NCI-H748 treated with DMSO at 0.1 percent for 48 hours (cell line): ENCODE measurements around the gene TTI1.
"Not testable (repeated sequence)": the region's sequence is repeated elsewhere in the genome, so short reads cannot be mapped to it uniquely, and the experiment has no call there.

Experiments used
- DNase-seq: peaks from one replicate; lab custom pipeline; 2025; lab: John Stamatoyannopoulos, UW

TTI1 gene

DNA sequence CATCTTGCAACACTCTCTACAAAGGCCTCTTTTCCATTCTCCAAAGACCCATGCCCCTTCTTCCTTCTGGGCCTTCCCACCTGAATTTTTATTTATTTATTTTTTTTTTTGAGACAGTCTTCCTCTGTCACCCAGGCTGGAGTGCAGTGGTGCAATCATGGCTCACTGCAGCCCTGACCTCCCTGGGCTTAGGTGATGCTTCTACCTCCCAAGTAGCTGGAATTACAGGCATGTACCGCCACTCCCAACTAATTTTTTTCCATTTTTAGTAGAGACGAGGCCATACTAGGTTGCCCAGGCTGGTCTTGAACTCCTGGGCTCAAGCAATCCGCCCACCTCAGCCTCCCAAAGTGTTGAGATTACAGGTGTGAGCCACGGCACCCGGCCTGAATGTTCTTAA lies 23.8 kb downstream of the TTI1 start:
- DNase-seq: not testable (repeated sequence)

DNA sequence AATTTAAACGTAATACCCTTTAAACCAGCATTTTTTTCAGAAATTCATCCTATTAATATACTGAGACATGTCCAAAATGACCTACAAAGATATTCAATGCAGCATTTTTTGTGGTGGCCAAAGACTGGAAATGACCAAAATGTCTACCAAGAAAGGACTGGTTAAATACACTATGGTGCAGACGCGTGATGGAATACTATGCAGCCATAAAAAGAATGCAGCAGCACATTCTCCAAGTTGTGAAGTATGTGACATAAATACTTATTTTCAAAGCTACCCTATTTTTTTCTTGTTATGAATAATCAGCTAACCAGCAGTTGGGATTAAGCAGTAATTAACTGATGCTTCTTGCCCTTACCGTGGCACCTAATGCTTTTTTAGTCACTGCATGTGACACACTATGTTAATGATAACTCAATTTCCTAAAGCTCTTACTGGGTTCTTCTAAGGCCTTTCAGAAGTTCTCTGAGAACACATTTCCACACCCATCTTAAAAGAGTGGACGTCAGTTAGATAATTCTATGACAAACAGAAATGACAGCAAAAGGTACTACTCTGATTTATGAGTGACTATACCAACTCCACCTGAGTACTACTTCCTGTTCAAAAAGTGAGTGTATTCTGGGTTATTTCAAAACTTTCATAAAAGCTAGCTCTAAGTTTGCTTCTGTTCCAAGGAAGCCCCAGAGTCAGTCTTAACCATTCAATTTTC lies 24.9 kb downstream of the TTI1 start:
- DNase-seq: no peak

GRCh38 chr20:38007526-38007925 lies 25.7 kb downstream of the TTI1 start:
- no peak for DNase-seq

GRCh38 chr20:38005903-38006302 lies 27.4 kb downstream of the TTI1 start:
- DNase-seq: no peak

DNA sequence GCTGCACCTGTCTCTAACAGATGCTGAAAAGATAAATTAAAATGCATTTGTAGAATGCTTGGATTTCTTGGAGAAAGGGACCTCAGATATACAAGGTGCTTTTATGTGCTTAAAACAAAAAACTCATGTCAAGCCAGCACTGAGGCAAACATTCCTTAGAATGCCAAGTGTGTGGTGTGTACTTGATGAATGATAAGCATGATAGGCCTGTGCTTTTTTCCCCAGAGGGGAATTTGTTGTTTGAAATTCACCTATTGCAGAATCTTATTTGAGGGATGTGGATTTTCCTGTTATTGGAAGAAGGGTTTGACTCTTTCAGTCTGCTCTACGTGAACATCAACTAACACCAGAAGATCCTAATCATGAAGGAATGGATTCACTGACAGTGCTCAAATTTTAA lies 28.8 kb downstream of the TTI1 start:
- DNase-seq: no peak

DNA sequence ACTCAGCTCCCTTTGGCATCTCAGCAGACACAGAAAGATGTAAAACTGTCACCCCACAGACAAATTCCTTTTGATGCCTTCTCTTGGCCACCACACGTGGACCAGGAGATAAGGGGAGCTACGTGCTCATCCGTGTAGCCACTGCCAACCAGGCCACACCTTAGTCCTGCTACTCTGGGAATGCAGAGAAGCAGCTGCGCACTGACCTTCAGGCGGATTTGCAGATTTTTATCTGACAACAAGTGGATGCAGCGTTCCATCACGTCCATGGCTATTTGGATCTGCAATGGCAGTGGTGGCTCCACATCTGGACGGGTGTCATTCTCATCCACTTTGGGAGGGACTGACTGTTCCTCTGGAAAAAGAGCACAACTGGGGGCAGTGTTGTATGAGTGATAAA lies 30.8 kb downstream of the TTI1 start:
- no peak for DNase-seq

DNA sequence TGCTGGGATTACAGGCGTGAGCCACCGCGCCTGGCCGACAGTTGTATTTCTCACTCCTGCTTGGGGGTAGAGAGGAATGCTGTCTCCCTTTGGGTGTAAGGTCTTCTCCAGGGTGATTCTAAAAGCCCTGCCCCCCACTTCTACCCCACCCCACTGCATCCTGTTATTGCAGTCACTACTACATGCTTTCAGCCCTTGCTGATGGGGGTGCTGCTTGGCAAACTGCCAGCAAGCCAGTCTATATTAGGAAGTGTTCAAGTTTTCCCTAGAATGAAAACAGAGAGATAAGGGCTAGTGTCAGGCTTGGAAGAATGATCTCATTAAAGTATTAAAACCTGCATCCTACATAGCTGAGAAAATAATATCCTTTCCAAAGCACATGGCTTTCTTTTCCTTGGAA lies 31.3 kb downstream of the TTI1 start:
- no peak for DNase-seq

DNA sequence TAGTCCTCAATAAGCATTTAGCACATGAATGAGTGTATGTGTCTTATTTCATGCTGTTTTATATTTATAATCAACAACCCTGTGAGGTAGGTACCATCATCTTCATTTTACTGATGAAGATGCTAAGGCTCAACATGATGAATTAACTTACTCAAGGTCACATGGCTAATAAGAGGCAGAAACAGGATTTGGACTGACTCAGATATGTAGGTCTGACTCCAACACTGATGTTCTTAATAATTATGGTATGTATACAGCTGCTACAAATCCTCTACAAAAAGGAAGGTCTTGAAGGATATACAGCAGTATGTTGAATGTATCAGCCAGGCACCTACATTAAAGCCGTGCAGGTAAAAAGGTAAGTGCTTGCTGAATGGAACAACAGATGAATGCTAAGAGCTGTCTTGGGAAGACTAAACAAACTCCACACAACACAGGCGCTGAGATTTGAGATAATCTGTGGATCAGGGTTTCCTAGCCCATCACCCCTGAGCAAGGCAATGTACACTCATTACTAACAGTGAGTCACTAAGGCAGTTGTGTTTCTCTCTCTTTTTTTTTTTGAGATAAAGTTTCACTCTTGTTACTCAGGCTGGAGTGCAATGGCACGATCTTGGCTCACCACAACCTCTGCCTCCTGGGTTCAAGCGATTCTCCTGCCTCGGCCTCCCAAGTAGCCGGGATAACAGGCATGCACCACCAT lies 31.9 kb downstream of the TTI1 start:
- no peak for DNase-seq

GRCh38 chr20:38000293-38000692 lies 33.0 kb downstream of the TTI1 start:
- DNase-seq: no peak

DNA sequence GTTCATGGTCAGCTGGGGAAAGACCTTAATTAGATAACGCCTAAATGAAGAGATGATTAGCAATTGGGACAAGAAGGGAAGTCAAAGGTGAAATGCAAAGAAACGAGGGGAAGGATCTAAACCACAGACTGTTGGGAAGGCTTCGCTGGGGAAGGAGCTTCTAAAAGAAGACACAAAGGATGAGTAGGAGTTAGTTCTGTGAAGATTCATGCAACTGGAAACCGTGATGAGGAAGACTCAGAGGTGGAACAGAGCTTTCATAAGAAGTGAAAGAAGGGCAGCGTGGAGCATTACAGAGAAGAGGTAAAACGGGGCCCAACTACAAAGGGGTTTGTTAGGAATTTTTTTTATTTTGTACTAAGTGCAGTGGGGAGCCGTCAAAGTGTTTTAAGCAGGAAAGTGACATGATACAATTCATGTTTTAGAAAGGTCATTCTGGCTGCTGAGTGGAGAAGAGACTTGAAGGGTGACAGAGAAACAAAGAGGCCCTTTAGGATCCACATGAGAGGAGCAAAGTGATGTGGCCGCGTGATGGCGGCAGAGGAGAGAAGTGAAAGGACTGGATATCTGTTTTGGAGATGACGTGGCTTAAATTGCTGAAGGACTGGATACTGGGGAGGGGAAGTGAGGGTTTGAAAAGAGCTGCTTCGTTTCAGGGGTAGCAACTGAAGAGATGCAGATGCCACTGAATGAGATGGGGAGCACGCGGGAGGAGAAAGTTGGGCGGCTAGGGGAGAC lies 33.6 kb downstream of the TTI1 start:
- no peak for DNase-seq

GRCh38 chr20:37997516-37997915 lies 35.7 kb downstream of the TTI1 start:
- DNase-seq: no peak

DNA sequence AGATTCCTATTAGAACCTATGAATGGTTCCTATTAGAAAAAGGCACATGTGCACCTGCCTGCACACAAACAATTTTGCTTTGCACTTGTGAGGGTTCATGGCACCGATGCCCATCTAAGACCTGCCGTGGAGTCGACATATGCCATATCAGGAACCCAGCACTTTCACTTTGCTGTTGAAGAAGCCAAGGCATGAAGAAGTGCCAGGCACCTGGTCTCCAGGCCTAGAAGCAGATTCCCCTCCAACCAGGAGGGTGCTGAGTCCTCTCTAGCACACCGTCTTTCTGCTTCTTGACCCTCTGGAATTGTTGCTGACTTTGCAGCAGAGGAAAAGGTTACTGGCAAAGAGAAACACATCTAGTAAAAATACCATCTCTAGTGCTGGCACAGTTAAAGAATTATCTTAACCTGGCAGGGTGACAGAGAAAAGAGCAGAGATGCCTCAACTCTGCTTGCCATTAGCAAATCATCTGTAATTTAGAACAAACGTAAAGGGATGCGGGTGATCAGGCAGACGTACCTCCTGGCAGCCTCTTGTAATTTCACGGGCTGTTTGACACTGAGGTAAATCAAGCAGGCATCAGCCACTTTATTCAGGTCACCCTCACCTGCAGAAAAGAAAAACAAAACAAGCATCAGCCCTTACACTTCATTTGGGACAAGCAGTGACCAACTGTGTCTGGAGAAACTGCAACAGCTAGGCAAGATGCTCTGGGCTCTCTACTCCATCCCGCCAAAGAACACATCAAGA lies 37.2 kb downstream of the TTI1 start:
- DNase-seq: no peak

DNA sequence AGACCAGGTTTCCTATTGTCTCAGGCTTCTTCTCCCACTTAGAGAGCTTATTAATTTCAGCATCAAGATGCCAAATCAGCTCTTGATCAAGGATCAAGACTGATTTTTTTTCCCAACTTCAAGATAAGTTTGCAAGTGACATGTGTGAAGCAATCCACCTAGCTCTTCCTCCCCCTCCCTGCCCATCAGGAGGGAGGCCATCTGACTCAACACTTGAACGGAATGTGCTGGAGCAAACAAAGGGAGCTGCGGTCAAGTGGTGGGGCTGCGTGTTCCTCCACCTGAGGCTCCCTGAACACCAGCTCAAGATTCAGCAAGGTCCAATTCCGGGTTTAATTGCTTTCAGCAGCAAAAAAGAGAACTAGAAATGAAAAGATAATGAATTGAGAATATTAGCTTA lies 38.7 kb downstream of the TTI1 start:
- DNase-seq: no peak

GRCh38 chr20:37992802-37993409 lies 40.4 kb downstream of the TTI1 start:
- no peak for DNase-seq

DNA sequence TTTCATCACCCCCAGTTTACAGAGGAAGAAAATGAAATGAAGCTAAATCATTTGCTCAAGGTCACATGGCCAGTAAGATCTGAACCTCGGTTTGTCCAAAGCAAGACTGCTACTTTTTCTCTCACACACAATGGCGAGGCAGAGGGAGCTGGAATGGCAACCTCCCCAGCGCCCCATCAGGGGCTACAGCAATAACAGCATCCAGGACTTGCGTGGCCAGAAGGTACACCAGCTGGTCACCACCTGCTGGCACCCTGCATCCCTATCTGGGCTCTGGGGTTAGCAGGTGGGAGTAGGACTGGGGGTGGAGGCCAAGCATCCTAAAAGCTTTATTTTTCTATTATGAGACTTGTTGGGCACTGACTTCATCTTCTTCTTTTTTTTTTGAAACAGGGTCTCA lies 41.3 kb downstream of the TTI1 start:
- no peak for DNase-seq

DNA sequence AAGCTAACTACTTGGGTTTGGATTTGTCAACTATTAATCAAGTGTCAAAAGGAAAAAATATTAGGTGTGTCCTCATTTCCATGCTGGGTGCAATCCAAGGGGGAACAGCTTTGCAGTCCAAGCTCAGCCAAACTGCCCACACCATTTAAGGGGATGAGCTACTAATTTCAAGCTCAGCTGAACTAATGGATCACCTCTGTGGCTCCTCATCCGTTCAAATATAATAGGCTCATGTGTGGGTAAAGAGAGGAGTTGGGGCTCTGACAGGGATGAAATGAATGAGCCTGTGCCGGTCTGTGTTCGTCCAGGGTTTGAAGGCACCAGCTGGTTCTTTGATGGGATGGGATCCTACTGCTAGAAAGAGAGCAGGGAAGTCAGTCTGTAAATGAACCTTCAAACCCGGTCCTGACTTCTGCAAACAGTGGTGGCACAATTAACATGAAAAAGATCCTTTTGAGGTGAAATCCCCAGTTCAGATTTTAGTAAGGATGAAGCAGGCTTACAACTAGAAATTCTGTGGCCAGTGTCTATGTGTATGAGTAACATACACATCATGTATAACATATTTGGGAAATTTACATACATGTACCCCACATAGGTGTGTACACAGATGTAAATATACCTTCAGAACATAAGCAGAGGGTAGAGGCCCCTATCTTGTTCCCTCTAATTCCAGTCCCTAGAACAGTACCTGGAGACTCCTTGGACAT lies 41.9 kb downstream of the TTI1 start:
- DNase-seq: no peak

DNA sequence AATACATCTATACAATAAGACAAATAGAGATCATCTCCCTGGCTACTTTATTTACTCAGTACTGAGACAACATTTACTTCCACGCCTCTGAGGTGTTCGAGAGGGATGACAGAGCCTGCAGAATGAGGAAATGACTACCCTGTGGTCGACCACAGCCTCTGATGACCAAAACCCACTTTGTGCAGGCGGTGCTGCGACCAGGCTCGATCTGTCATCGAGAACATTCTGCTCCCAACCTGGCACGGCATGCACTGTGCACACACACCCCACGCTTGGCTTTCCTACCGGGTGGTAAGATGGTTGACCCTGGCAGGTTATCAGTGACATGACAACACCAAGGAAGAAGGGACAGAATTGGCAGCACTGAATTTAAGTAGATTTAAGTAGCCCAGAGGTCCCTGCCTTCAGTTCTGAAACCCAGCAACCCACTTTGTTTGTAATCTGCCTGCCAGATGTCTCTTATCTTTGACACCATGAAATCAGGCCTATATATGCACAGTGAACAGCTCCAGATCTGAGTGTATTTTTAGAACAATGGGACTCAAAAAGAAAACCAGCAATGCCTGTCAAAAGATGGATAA lies 42.6 kb downstream of the TTI1 start:
- DNase-seq: no peak

DNA sequence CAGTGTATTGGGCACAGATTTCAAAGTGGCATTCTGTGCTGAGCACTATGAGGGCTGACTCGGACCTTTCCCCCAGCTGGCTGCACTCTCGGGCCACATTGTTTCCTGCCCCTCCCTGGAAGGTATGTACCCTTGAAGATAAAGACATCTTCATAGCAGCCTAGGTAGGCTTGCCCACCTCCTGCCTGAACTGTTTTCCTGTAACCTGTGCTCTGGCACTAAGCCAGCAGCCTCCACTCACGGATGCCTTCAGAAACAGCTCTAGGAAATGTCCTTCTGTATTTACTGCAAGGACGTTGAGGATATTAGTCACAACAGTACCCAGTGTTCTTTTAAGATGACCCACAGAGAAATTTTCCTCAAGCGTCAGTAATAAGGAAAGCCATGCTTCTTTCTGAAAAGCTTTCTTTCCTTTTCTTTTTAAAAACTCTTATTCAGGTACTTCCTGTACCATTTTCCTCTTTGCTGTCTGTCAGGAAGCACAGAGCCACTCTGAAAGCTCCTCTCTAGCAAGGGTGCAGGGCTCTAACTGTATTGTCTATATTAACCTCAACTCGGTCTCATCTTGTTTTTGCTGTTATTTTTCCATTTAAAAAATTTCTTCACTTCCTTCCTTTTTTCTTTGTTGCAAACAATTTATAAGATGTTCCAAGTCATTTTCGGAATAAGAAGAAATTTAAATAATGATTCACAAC lies 43.5 kb downstream of the TTI1 start:
- DNase-seq: no peak

GRCh38 chr20:37988306-37988954 lies 44.8 kb downstream of the TTI1 start:
- DNase-seq: no peak
